GM12878 (cell line): ENCODE data around the gene TSHZ2.

Experiments used
- ATF3 ChIP-seq: IDR thresholded peaks from 2 replicates; pipeline ENCODE4 v1.6.1; 2011; ENCODE audit warnings: low read depth, mild to moderate bottlenecking, low read length, moderate library complexity, borderline replicate concordance; ENCODE audit errors: extremely low read depth
- CTCF ChIP-seq, 3 experiments: IDR thresholded peaks in 2 of 3; conservative IDR thresholded peaks in 1 of 3; 2 replicates each; pipeline ENCODE4 v1.5.1; 2011; ENCODE audit warnings: low read depth in 3 of 3, low read length in 3 of 3, mild to moderate bottlenecking in 3 of 3, control low read depth in 2 of 3, moderate library complexity in 2 of 3, inconsistent platforms in 1 of 3, mixed read lengths in 1 of 3; ENCODE audit not compliant: control insufficient read depth in 2 of 3, insufficient read depth in 1 of 3; ENCODE audit errors: extremely low read depth in 1 of 3
- ETV6 ChIP-seq, 2 experiments: fragments of 450-650 bp in 1 of 2; IDR thresholded peaks in 1 of 2; conservative IDR thresholded peaks in 1 of 2; 2 replicates each; pipeline ENCODE4 v1.6.1; 2014; ENCODE audit warnings: antibody characterized with exemption in 1 of 2, borderline replicate concordance in 1 of 2, low read depth in 1 of 2, mild to moderate bottlenecking in 1 of 2, moderate library complexity in 1 of 2
- HDAC6 ChIP-seq: fragments of 200-600 bp; sonication (generic); IDR thresholded peaks from one replicate; pipeline ENCODE4 v1.8.0; 2017; ENCODE audit warnings: antibody characterized with exemption; ENCODE audit not compliant: unreplicated experiment
- JUNB ChIP-seq: IDR thresholded peaks from 2 replicates; pipeline ENCODE4 v1.6.1; 2016; ENCODE audit warnings: antibody characterized with exemption, mild to moderate bottlenecking
- POLR2AphosphoS5 ChIP-seq: IDR thresholded peaks from 2 replicates; pipeline ENCODE4 v1.6.1; 2011; ENCODE audit warnings: mild to moderate bottlenecking, low read length, inconsistent platforms
- ZNF24 ChIP-seq: fragments of 450-650 bp; IDR thresholded peaks from 2 replicates; pipeline ENCODE4 v1.6.1; 2017; ENCODE audit warnings: antibody characterized with exemption, mild to moderate bottlenecking
- ZNF622 ChIP-seq: fragments of 450-650 bp; IDR thresholded peaks from 2 replicates; pipeline ENCODE4 v1.6.1; 2017; ENCODE audit warnings: mild to moderate bottlenecking, inconsistent platforms
- ZZZ3 ChIP-seq: IDR thresholded peaks from 2 replicates; pipeline ENCODE4 v1.6.1; 2011; ENCODE audit warnings: low read depth; ENCODE audit not compliant: control insufficient read depth, insufficient read length

DNA sequence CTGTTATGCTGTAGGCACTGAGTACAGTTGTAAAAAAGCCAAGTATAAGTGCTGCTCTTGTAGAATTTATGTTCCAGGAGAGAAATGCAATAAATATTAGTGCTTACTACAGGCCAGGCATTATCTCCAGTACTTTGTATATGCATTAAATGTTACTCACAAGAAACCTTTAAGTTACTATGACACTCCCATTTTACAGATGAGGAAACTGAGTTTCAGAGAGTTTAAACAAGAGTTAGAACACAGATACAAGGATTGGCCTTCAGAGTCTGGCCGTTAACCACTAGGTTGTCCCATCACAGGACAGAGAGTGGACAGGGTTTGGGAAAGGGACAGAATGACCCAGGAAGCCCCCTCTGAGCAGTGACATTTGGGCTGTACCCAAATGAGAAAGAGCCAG is 347.0 kb downstream of the TSHZ2 start:
- TF ChIP-seq ETV6 (conservative IDR thresholded peaks at IDR 0.05 in 1 of 2, IDR thresholded peaks at IDR 0.05 in 1 of 2; ENCODE audit: borderline replicate concordance in 1 of 2, low read depth in 1 of 2) (no peak), ZNF24 (no peak), ZZZ3 (no peak), POLR2AphosphoS5 (no peak), JUNB (no peak), ATF3 (no peak), CTCF (IDR thresholded peaks at IDR 0.05 in 2 of 3, conservative IDR thresholded peaks at IDR 0.05 in 1 of 3; ENCODE audit: control insufficient read depth in 2 of 3, extremely low read depth in 1 of 3, insufficient read depth in 1 of 3, low read depth in 3 of 3, low read length in 3 of 3) (no peak), HDAC6 (no peak), ZNF622 (no peak)
